HG03045 (cell line): ENCODE data around the gene SLC41A1.

Experiments used
- ATAC-seq: cut with Tn5 transposase; IDR thresholded peaks from one replicate; pipeline ENCODE4 v1.9.1; 2021; ENCODE audit warnings: mild to moderate bottlenecking, moderate library complexity; ENCODE audit not compliant: unreplicated experiment

The SLC41A1 gene

GRCh38 chr1:205760606-205761005, 52.4 kb downstream of the SLC41A1 start:
- ATAC-seq = no peak

DNA sequence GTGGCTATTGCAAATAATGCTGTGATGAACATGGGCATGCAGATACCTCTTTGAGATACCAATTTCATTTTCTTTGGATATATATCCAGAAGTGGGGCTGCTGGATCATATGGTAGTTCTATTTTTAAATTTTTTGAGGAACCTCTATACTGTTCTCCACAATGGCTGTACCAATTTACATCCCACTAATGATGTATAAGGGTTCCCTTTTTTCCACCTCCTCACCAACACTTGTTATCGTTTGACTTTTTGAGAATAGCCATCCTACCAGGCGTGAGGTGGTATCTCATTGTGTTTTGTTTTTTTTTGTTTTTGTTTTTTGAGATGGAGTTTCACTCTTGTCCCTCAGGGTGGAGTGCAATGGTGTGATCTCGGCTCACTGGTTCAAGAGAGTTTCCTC, 56.4 kb downstream of the SLC41A1 start:
- ATAC-seq = no peak

GRCh38 chr1:205754857-205755256, 58.1 kb downstream of the SLC41A1 start:
- no peak for ATAC-seq

DNA sequence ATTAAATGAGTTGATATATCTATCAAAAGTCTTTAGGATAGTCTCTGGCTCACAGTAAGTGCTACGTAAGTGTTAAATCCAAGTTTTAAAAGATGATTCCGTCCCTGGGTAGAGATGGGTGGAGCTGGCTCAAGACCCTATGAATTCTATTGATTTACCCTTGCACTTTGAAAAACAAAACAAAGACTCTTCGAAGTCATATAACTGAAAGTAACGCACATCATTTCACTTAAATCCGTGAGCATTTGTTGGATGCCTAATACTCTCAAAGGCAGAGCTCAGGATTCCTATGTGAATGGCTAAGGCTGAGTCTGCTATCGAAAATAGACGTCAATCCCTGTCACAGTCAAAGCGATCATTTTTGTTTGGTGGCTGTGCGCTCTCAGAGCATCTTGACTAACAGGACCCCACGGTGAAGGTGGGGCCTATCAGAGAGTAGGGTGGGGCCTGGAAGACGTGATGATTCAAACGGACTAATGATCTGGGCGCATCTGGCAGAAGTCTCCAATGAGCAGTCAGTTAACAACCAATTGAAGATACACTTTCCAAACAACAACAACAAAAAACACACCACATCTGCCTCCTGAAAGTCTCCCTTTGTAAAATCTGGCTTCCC, 61.9 kb downstream of the SLC41A1 start:
- no peak for ATAC-seq

- peak; percentile 84 for ATAC-seq
Observed at GRCh38 chr1:205750138-205751035, 62.6 kb downstream of the SLC41A1 start, which contains the start of gene NUCKS1. Gene NUCKS1, minus strand, starts transcription at chr1:205750182. Its CDS starts 209 bp downstream, at chr1:205749973.

DNA sequence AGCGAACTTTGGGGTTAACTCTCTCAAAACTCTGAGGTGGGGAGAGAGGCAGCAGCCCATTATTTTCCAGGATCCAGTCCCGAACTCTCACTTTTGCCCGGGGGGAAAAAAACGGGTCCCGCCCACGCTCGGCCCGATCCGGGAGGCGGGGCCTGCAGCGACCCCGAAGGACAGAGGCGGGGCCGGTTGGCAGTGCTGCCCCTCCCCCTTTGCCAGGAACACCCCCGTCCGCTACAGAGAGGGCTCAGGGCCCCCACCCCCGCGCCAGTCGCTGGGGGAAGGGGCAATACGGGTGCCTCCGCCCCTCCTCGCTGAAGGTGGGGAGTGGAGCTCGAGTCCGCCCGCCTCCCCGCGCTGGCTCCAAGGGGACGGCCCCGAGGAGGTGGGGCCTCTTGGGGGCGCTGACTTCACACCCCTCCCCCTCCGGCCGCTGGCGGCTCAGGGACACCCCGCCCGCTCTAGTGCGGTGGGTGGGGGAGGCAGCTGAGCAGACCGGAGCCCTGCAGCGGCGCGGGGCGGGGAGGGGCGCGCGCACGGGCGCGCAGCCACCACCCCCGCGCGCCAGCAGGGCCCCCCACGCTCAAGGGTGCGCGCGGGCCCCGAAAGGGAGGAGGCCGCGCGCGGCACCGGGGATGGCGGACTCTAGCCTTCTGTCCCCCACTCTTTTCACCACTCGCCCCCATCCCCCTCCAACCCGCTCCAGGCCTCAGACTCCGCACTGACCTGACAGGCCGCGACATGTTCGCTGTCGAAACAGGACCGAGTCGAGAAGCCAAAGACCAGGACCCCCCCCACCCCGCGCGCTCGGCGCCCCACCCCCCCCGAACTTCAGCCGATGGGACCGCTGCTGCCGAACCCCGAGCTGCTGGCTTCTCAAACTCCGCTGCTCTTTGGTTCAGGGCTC, 63.5 kb downstream of the SLC41A1 start:
- peak; percentile 77 for ATAC-seq

DNA sequence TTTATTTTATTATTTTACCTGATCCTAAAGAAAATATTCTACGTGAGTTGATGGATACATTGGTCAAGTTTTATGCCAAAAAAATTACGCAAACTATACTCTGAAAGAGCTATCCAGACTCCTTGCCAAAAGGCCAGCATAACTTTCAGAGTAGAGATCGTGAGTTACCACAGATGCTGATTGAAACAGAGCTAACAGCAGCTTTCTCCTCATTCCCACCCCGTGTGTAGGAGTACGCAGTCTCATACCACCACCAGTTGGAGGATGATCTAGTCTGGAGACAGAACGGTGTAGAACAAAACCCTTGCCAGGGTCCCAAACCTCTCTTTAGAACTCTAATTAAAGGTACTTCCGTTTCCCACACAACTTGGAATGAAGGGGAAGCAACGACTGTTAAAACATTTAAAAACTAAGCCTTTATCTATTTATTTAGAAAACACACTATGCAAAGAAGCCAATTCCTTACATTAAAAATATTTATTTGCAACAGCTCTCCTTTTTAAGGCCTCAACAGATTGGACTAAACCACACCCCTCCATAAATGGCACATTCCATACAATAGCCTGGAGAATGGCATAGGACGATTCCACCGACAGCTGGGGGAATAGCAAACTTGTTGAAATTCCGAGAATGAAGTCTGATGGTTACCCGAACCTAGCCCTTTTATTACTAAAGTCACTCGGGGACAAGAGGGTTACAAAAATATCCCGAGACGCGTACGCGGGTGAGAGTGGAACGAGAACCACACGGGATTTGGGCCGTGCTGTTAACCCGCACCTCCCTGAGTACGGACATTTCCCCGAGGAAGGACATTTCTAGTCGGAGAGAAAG, 64.4 kb downstream of the SLC41A1 start:
- peak; percentile 13 for ATAC-seq

GRCh38 chr1:205746757-205747412, 66.1 kb downstream of the SLC41A1 start:
- no peak for ATAC-seq

- ATAC-seq = no peak
Observed at GRCh38 chr1:205744403-205744802, 68.6 kb downstream of the SLC41A1 start.

DNA sequence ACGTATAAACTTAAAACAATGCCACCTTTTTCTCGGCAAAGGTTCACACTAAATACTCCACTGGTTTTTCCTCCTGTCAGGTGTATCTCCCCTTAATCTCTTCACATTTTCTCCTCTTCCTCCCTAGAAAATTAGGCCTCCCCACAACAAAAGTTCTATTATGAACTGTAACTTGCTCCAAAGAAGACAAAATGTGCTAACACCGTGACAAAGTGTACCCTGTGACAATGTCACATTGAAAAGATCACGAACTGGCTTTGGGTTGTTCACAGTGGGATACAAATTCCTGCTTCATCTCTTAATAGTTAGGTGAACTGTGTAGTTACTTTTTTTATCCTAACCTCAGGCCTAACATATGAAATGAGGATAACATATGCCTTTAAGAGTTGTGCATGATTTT, 69.0 kb downstream of the SLC41A1 start:
- ATAC-seq = no peak

GRCh38 chr1:205741681-205742080, 71.3 kb downstream of the SLC41A1 start:
- no peak for ATAC-seq

GRCh38 chr1:205739348-205740160, 73.4 kb downstream of the SLC41A1 start:
- no peak for ATAC-seq
